ENCODE results near the gene TSKS.

The TSKS gene

GRCh38 chr19:49763230-49763629, at the start of gene TSKS:
TSS of gene TSKS (minus strand) at chr19:49763306. CDS start at chr19:49763247, 59 bp downstream.
- DNase-seq (ENCODE audit: low read depth), result no peak

DNA sequence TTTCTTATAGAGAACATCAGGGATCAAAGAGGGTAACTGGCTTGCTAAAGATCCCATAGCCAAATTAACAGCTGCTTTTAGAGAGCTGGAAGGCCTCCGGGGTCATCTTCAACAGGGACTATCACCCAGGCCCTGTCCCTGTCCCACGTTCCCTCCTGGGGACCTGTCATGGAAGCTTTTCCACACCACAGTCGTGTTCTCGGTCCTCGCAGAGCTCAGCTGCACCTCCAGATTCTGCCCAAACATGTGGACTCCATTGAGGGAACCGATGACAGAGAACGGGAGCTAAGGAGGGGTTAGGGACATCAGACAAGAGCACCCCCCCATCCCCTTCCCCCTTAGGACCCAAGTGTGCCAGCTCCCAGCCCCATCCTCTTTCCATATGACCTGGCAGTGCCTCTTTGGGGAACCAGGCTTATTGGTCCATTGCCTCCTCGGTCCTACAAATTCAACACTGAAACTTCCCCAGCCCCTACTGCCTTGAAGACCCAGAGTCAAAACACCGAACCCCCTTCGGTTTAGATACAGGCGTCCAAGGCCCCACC, 49.4 kb upstream of the TSKS start:
- DNase-seq (ENCODE audit: low read depth), result no peak

DNA sequence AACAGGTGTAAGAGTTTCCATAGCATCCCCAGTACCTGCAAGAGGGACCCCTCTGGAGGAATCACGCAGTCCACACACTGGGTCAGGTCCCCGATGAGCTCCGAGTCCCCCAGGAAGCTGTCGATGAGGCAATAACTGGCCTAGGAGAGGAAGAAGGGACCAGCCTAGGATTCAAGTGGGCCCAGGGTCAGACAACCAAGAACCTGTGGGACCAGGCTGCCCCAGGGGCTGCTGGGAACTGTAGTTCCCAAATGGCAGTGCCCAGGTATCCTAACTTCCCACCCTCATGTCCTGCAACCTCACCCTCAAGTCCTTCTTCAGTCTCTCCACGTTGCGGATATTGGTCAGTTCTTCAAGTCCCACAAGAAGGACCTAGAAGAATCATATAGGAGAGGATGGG, 48.2 kb upstream of the TSKS start:
- no peak for DNase-seq (ENCODE audit: low read depth)

GRCh38 chr19:49809941-49810389, 46.9 kb upstream of the TSKS start:
- DNase-seq (ENCODE audit: low read depth), result no peak

- DNase-seq (ENCODE audit: low read depth), result no peak
Measured at GRCh38 chr19:49809160-49809940, 46.2 kb upstream of the TSKS start.

DNA sequence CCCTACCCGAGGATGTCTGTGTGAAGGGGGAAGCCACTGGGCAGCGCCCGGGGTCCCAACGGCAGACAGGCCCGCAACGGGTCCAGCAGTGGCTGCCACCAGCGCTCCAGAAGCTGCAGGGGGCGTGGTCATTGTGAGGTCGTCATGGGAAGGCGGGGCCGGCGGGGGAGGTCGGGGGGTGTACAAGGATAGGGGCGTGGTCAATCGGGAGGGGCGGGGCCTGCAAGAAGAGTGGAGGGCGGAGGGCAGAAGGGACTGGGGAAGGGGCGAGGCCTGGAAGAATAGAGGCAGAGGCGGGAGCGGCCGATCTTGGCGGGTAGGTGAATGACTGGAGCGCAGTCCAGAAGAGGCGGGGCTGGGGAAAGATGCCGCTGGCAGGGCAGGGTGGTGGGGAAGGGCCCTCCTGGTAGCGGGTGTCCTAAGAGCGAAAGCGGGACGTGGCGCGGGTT, 45.6 kb upstream of the TSKS start:
- peak; percentile 56 for DNase-seq (ENCODE audit: low read depth)

DNA sequence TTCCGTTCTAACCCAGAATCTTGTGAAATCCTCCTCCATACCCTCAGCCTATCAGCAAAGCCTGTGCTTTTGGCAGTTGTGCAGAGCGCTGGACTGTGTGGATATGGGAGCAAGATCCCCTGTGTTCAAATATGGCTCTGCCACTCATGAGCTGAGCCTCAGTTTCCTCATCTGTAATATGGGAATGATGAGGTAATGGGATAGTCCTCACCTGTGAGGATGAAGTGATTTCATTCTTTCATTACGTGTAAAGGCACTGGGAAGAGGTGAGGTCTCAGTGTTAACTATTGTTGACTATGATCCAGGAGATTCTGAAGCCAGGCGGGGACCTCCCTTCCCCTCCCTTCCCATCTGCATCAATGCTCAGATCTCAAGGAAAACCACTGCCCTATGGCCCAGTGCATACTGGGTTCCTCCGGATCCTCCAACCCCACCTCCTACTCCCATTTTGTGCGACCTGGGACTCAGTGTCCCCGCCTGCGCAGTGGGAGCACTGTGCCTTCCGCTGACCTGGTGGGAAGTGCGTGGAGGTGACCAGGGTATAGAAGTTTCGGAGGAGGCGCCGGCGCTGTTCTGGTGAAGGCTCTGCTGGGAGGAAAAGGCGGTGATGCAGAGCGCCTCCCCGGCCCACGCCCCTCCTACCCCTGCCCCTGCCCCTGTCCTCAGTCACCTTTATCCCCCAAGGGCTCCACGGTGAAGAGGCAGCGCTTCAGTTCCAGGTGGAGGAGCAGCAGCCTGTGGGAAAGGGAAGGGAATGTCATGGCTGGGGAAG, 45.0 kb upstream of the TSKS start:
- no peak for DNase-seq (ENCODE audit: low read depth)

- DNase-seq (ENCODE audit: low read depth), result no peak
Measured at GRCh38 chr19:49807058-49807903, 44.2 kb upstream of the TSKS start.

DNA sequence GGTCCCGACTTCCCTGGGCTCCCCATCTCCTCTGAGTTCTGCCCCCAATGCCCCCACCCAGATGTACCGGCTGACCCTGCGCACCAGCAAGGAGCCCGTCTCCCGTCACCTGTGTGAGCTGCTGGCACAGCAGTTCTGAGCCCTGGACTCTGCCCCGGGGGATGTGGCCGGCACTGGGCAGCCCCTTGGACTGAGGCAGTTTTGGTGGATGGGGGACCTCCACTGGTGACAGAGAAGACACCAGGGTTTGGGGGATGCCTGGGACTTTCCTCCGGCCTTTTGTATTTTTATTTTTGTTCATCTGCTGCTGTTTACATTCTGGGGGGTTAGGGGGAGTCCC, 43.5 kb upstream of the TSKS start:
- DNase-seq (ENCODE audit: low read depth), result no peak

- DNase-seq (ENCODE audit: low read depth), result no peak
Measured at GRCh38 chr19:49805822-49806619, 42.9 kb upstream of the TSKS start.

- no peak for DNase-seq (ENCODE audit: low read depth)
Measured at GRCh38 chr19:49803529-49803856, 40.4 kb upstream of the TSKS start.

GRCh38 chr19:49802836-49803528, 39.9 kb upstream of the TSKS start:
- no peak for DNase-seq (ENCODE audit: low read depth)

DNA sequence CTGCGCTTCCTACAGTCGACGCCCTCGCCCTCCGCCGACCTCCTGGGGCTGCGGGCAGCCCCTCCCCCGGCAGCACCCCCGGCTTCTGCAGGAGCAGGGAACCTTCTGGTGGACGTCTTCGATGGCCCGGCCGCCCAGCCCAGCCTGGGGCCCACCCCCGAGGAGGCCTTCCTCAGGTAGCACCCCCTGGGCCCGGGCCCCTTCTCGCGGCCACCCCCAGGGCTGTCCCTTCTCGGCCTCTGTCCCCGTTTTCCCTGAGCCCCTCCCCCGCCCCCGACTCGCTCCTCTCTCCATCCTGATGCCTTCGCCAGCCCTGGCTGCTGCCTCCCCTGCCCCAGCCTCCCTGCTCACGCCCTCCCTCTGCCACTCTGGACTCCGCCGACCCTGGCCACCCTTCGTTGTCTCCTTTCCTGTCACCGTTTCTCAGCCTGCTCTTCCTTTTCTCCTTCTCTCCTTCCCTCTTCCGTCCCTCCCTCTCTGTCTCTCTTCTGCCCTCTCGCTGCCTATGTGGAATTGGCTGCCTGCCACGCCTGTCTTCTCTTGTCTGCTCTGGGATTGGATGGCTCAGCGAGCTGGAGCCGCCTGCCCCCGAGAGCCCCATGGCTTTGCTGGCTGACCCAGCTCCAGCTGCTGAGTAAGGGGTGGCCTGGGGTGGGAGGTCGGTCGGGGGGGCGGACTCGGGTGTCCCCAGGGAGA, 39.0 kb upstream of the TSKS start:
- DNase-seq (ENCODE audit: low read depth), result no peak

- no peak for DNase-seq (ENCODE audit: low read depth)
Measured at GRCh38 chr19:49801401-49801888, 38.3 kb upstream of the TSKS start.

GRCh38 chr19:49800771-49801170, 37.7 kb upstream of the TSKS start:
- no peak for DNase-seq (ENCODE audit: low read depth)

DNA sequence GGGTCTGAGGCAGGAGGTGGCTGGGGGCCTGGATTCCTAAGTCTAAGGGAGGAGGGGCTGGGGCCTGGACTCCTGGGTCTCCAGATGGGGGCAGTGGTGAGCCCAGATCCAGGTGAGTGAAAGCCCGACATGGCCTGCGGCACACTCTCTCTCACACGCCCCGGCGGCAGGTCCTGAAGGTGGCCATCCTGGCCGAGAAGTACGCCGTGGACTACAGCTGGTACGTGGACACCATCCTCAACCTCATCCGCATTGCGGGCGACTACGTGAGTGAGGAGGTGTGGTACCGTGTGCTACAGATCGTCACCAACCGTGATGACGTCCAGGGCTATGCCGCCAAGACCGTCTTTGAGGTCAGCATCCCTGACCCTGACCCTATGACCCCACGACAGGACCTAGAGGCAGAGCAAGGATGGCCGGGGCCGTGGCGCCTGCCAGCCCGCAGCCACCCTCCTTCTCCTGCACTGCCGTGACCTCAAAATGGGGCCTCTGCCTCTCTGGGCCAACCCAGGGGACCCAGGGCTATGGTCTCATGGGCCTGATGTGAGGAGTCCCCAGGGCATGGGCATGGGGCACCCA, 36.8 kb upstream of the TSKS start:
- no peak for DNase-seq (ENCODE audit: low read depth)

DNA sequence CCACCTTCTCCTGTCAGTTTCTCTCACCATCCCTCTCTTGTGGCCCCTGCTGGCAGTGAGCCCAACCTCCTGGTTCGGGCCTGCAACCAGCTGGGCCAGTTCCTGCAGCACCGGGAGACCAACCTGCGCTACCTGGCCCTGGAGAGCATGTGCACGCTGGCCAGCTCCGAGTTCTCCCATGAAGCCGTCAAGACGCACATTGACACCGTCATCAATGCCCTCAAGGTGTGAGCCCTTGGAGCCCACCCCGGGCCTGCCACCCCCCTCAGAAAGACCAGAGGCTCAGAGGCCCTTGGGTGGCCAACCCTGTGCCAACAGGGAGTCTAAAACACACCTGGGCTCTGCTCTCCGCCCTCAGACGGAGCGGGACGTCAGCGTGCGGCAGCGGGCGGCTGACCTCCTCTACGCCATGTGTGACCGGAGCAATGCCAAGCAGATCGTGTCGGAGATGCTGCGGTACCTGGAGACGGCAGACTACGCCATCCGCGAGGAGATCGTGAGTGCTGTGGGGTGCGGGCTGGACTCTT, 36.2 kb upstream of the TSKS start:
- no peak for DNase-seq (ENCODE audit: low read depth)

DNA sequence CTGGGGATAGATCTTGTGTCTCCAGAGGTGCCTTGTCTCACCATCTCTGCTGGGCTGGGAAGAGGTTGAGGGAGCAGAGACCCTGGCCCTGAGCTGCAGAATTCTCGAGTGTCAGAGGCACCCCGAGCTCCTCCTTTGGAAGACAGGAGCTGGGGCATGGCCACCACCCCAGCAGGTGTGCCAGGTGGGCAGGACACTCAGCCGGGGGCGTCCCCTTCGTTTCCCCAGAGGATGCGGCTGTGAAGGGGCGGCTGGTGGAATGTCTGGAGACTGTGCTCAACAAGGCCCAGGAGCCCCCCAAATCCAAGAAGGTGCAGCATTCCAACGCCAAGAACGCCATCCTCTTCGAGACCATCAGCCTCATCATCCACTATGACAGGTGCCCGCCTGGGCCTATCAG, 35.5 kb upstream of the TSKS start:
- no peak for DNase-seq (ENCODE audit: low read depth)

DNA sequence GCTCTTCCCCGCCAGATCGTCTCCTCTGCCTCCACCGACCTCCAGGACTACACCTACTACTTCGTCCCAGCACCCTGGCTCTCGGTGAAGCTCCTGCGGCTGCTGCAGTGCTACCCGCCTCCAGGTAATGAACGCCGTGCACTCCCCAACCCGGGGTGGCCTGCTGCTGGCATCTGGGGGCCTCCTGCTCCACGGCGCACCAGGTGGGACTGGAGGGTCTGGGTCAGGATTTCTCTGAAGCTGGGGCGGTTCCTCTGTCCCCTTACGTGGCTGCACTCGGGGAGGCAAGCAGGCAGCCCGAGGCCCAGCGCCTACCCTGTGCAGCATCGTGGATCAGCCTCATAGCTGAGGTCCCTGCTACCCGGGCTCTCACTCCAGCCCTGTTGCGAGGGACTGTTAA, 32.5 kb upstream of the TSKS start:
- DNase-seq (ENCODE audit: low read depth), result no peak

- DNase-seq (ENCODE audit: low read depth), result no peak
Measured at GRCh38 chr19:49793561-49793840, 30.4 kb upstream of the TSKS start.
